Effector memory CD4-positive, alpha-beta T cell (primary cell): Measurements from ENCODE around the gene OR51I2.

Source experiments
- DNase-seq, 3 donors: peaks; one replicate each; pipeline ENCODE4 v3.0.0-alpha.2; 2020
- H3K27ac ChIP-seq: 2 replicates; pipeline ENCODE4 v1.7.0; 2013; ENCODE audit warnings: mild to moderate bottlenecking, low read length, moderate library complexity; ENCODE audit not compliant: insufficient read depth, poor library complexity, severe bottlenecking
- H3K27me3 ChIP-seq: replicated peaks from 2 replicates; pipeline ENCODE4 v1.7.0; 2013; ENCODE audit warnings: mild to moderate bottlenecking, low read length; ENCODE audit not compliant: insufficient read depth, control insufficient read depth, poor library complexity, severe bottlenecking
- H3K36me3 ChIP-seq: 2 replicates; pipeline ENCODE4 v1.7.0; 2013; ENCODE audit warnings: mild to moderate bottlenecking, low read length, moderate library complexity; ENCODE audit not compliant: control insufficient read depth, insufficient read depth
- H3K4me1 ChIP-seq: 2 replicates; pipeline ENCODE4 v1.7.0; 2013; ENCODE audit warnings: low read length, mild to moderate bottlenecking; ENCODE audit not compliant: control insufficient read depth, insufficient read depth, poor library complexity, severe bottlenecking
- H3K4me3 ChIP-seq: 2 replicates; pipeline ENCODE4 v1.7.0; 2013; ENCODE audit warnings: low read length, low read depth, mild to moderate bottlenecking; ENCODE audit not compliant: insufficient read depth, poor library complexity, severe bottlenecking
- H3K9me3 ChIP-seq: 2 replicates; pipeline ENCODE4 v1.7.0; 2013; ENCODE audit warnings: mild to moderate bottlenecking, low read length, moderate library complexity; ENCODE audit not compliant: control insufficient read depth

The OR51I2 gene

GRCh38 chr11:5505363-5506048 lies 56.4 kb downstream of the OR51I2 start:
- no peaks in the 10 kb centered on the region for H3K27me3 ChIP-seq
- H3K9me3 ChIP-seq = no peaks in the 10 kb centered on the region
- H3K27ac ChIP-seq = no peak overlapping the region

More at GRCh38 chr11:5505363-5506048, 56.4 kb downstream of the OR51I2 start:
- Histone ChIP-seq H3K4me3 (no peak overlapping the region), H3K36me3 (no peaks in the 10 kb centered on the region), H3K4me1 (no peaks in the 10 kb centered on the region)
- DNase-seq = no peak
